T-helper 9 cell (primary cell): ENCODE measurements around the gene WIPF1.

Experiments used
- DNase-seq: peaks from one replicate; pipeline ENCODE4 v3.0.0-alpha.2; 2020
- total RNA-seq, 2 donors: gene quantifications; one replicate each; lab custom pipeline; 2026; lab: John Stamatoyannopoulos, UW

Gene WIPF1
- total RNA-seq, result 330 to 380 reads per million in 2 donors

DNA sequence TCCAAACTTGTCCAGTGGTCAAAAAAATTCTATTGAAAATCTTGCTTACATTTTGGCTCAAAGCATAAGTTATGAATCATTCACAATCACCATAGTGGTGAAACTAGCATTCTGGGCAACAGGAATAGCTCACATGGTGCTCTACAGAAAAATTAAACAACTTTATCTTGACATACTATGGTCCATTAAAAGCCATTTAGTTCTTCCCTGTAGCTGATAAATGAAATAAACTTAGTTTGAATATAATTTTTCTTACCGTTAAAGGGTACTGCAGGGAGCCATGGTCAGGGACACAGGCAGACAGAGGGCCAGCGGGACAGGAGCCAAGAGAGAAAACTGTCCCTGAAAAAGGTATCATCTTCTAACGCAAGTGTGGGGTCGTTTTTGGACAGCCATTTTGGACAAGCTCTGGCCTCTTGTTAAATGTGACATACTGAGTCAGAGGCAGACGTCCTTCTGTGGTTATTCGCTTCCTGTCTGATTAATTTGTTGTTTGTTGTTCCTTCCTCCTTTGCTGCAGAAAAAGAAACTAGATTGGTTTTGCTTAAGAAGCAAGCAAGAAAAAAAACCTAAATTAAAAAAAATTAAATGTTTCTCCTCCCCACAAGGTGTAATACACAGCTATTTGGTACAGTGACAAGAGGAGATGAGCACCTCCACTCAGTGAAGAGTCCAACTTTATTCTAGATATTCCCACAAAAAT lies at the start of gene WIPF1:
Gene WIPF1 (minus strand): TSS at position 460 of the 703 bp plus-strand sequence. CDS start 12,231 bp downstream, outside the sequence.
- peak; percentile 36 for DNase-seq

DNA sequence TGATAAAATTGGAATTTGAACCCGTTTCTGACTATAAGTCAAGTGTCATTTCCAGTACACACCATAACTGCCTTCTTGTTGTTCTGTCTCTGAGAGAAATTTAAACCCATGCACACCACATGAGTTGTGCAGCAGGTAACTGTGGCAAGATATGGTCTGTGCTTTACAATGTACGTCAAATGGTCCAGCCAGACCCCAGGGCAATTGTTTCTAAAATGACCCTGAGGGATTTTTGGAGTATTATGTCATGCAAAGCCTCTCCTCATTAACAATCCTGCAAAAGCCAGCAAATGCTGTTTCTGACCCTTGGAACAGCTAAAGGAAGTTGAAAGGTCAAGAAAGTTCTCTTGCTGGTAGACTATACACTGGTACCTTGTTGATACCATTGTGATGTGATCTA lies 47.7 kb upstream of the WIPF1 start:
- DNase-seq, result no peak

DNA sequence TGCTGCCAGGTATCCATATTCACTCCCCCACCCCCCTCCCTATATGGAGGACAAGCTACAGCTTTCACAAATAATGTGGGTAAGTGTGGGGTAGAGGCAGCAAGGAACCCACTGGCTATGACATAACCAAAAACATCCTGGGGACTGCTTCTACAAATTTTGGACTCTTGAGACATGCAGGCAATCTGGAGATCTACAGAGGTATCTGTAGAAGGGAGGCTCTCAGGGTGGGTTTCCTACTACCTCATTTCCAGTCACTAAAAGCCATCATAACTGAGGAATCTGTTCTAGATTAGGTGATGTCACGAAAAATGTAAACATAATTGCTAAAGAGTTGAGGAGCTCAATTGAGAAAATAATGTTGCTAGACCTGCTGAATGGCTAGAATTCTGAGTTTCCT lies 46.8 kb upstream of the WIPF1 start:
- no peak for DNase-seq

GRCh38 chr2:174643356-174643755 lies 45.8 kb upstream of the WIPF1 start:
- DNase-seq, result no peak

DNA sequence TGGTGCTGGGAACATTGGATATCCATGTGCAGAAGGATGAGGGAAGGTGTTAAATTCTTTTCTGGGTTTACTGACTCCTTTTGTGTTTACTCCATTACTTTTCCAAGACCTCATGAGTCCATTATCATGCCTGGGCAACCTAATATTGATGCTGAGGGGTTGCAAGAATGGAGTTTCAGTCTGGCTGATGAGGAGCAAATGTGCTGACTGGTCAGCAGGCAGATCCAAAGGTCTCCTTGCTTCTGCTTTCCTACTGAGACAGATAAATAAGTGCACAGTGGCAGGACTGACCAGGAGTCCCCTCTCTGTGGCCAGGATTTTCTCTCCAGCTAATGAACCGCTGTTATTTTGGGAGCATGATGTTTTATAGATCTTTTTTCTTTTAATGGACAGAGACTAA lies 43.6 kb upstream of the WIPF1 start:
- no peak for DNase-seq

DNA sequence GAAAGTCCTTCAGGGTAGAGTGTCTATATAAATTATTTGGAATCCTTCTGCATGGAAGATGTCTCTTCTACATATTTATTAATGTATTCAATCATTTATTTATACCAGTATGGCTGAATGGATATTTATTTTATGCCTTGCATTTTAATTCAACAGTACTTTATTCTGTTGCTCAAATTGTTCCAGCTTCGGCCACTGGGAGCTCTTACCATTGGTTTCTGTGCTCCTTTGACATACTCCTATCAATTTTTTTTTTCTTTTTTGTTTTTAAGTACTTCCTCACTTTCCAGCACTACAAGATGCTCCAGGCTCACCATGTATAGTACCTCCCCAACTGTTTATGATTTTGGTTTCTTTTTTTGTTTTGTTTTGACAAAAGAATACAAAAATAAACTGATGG lies 39.4 kb upstream of the WIPF1 start:
- DNase-seq, result no peak

- no peak for DNase-seq
Measured at GRCh38 chr2:174635776-174636404, 38.3 kb upstream of the WIPF1 start.

DNA sequence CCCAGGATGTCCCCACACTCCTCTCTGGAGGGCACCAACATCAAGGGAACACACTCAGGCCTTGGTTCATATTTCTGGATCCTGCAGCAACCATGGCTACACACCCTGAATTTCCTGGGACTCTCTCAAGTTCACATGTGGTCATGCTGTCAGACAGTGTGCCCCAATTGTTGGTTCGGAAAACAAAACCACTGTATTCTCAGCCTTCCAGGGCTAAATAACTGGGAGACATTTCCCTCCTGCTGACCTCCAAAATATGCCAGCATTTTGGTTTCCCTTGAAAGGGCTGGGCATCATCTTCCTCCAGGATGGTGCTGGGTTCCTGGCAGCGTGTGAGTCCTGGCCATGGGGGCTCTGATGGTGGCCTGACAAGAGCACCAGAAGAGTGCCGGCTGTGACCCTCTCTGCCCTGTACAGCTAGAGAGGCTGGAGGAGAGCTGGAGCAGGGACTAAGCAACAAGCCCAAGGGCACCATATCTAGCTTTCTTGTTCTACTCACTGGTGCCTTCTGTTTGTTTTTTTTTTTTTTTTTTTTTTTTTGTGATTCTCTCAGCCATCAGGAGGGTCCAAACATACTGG lies 37.5 kb upstream of the WIPF1 start:
- no peak for DNase-seq

- peak; percentile 22 for DNase-seq
Measured at GRCh38 chr2:174634130-174635014, 36.8 kb upstream of the WIPF1 start.

- no peak for DNase-seq
Measured at GRCh38 chr2:174633623-174633930, 36.0 kb upstream of the WIPF1 start.

DNA sequence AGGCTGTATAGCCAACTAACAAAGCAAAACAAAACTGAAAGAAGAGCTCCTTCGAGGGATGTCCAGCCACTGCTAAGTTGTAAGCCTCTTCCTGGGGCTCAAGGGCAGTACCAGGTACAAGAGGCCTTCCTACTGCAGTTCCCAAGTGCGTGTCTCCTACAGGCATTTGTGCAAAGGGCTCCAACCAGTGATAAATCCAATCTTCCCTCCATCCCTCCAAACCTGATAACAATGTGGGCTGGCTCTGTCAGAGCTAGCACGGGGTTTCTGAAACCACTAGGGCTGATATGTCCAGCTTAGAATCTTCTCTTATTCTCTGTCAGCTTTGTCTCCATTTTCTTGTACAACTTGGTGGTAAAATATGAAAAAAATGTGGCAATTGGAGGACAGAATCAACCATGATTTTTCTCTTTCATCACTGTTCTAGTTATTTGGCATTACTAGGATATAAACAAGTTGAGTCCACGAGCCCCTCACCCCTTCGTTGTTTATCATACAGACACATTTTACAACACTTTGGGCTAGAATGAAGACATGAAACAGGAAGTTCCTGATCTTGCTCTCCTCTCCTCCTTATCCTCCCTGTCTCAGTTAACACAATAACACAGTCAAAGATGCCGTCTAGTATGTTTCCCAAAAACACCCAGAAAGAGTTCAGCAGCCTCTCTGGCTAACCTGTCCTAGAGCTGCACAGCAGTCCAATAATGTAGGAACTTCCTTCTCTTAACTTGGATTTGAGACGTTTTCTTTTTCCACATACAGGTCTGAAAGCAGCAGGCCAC lies 35.4 kb upstream of the WIPF1 start:
- DNase-seq, result no peak

DNA sequence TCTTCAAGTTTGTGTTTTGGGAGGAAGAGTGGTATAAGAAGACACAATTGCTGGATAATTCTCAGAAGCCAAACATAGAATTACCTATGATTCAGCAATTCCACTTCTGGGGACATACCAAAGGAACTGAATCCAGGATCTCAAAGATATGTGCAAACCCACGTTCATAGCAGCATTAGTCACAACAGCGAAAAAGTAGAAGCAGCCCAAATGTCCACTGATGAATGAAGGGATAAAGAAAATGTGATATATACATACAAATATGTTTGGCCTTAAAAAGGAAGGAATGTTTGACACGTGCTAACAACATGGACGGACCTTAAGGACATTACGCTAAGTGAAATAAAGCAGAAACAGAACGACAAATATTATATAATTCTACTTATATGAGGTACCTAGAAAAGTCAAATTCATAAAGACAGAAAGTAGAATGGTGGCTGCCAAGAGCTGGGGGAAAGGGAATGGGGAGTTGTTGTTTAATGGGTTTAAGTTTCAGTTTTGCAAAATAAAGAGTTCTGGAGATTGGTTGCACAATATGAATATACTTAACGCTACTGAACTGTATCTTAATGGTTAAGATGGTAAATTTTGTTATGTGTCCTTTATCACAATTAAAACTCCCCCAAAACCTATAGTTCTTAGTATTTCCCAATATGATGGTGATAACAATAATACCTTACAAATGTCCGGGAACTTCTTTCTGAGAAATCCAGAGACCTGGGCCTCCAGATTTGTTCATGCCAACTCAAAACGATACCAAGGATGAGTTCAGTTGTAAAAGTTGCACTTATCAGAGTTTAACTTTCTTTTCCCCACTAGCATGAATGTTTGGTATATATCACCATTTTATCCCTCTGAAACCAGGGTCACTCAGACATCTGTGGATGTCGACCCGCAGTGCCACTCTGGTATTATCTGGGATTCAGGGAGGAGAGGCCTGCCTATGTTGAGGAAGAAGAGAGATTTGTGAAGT lies 33.7 kb upstream of the WIPF1 start:
- no peak for DNase-seq

DNA sequence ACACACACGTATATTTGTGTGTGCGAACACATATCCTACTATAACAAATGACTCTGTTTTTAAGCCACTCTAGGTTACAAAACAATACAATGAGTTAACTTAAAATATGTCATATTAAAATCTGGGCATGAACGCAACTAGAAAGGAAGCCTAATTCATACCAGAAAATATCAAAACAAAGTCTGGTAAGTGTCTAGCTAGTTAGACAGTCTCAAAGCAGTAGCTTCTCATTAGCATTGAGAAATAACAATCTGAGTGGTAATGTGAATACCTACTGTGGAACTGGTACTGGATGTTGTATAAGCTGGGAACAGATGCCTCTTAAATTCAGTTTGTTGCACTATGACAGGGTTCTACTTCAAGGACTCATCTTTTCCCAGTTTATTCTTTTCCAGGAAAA lies 32.5 kb upstream of the WIPF1 start:
- no peak for DNase-seq

DNA sequence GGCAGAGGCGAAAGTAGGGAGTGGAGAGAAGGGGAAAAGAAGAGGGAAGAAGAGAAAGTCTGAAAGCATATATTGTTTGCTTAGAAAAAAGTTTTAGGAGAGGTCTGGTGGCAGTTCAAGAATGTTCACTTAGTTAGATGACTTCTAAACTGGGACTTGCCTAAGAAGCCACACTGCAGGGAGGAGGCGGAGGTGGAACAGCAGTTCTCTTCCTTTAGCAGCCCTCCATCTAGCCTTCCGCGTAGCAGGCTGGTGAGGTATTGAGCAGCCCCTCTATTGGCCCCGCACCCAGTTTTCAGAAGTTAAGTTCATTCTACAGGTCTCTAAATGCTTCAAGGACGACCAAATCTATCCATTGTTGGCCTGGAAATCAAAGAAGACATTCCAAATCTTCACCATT lies 31.9 kb upstream of the WIPF1 start:
- no peak for DNase-seq

DNA sequence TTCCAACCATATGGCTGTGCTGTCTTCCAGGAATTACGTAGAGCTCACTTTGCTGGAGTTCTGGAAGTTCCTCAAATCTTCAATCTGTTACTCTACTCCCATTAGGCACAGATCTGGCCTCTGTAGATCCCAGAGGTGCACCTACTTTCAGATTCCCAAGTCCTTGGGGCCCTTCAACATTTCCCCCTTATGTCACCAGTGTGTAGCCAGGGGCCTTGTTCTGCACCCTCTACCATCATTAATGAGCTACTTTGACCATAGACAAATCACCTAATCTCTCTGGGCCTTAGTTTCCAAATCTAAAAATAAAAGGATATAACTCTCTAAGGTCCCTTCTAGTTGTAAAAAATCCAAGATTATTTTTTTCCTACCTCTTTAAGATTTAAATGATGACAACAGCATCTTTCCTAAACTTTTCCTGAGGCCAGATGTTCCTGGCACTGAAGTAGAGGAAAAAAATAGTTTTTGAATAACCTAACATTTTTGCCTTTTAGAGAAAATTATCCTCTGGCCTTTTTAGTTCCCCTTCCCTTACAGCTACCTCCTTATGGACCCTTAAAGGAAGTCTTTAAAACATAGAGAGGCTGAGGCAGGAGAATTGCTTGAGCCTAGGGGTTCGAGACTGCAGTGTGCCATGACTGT lies 31.0 kb upstream of the WIPF1 start:
- no peak for DNase-seq

DNA sequence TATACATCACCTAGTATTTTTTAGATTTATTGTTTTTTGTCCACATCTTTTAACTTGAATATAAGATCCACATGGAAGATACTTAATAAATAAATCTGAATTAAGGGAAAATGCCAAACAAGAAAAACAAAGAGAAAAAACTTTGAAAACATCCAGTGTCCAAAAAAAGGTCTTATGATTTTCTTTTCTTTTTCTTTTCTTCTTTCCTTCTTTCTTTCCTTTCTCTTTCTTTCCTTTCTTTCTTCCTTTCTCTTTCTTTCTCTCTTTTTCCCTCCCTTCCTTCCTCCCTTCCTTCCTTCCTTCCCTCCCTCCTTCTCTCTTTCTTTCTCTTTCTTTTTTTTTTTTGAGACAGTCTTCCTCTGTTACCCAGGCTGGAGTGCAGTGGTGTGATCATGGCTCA lies 29.6 kb upstream of the WIPF1 start:
- no peak for DNase-seq

GRCh38 chr2:174624895-174625430 lies 27.4 kb upstream of the WIPF1 start:
- no peak for DNase-seq

DNA sequence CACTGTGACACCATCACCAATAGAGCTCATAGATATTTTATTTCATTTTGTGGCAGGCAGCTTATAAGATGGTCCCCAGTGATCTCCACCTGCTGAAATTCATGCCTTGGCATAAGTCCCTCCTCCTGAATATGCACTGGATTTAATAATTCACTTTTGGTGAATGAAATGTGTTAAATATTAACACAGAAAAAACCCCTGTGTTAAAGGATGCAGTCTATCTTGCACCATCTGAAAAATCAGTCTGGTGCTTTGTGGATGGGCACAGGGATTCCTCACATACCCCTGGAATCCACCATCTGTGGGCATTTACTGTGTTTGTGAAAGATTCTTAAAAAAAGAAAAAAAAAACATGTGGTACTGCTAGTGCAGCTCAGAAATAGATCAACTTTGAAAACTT lies 26.1 kb upstream of the WIPF1 start:
- no peak for DNase-seq

- no peak for DNase-seq
Measured at GRCh38 chr2:174623106-174623637, 25.6 kb upstream of the WIPF1 start.

DNA sequence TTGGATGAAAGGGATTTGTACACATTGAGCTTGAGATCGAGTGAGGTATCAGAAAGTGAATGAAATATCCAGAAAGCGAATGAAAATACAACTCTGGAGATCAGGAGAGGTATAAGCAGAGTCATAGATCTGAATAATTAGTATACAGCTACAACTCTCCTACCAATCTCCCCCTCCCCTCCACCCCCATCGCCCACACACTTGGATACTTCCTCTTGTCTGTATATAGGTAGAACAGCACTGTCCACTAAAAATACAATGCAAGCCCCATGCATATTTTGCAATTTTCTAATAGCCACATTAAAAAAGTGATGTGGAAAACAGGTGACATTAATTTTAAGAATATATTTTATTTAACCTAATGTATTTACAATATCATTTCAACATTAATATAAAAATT lies 23.7 kb upstream of the WIPF1 start:
- DNase-seq, result no peak
